HG02623 (cell line): ENCODE results near the gene PRAF2.

ENCODE experiments used
- ATAC-seq: cut with Tn5 transposase; IDR thresholded peaks from one replicate; pipeline ENCODE4 v1.9.1; 2021; ENCODE audit warnings: moderate library complexity; ENCODE audit not compliant: unreplicated experiment

PRAF2 gene

DNA sequence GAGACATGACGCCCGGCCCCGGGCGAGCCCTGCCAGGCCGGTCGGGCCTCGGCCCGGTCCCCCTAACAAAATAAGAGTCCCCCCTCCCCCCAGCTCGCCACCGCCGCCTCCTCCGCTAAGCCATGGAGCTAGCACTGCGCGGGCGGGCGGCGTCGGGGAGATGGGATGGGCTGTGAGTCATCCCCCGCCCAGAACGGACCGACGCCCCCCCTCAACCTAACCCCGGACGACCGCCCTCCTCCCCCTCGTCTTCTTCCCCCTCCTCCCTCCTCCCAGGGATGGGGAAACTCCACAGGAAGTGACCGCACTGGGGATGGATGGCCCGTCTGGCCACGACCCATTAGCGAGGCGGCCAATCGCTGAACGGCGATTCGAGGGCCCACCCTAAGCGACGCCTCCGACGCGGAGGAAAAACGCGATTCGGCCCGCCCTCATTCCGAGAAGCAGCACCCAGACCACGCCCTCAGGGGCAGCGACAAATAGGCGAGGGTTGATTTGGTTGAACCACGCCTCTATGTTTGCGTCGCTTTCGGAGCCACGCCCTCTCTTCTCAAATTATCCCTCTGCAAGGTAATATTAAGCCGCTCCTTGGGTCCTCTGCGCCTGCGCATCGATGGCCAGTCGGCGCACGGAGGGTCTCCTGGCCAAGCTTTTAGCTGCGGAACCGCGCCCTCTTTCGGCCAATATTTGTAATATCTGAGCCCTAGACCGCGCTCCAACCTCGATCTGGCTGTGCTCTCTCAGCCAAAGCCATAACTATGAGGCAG is 30.4 kb downstream of the PRAF2 start, which contains the start of gene TFE3:
Gene TFE3, minus strand, starts transcription at position 138 of the 767 bp plus-strand sequence. Its CDS starts 131 bp downstream, at position 7.
- peak; percentile 82 for ATAC-seq

DNA sequence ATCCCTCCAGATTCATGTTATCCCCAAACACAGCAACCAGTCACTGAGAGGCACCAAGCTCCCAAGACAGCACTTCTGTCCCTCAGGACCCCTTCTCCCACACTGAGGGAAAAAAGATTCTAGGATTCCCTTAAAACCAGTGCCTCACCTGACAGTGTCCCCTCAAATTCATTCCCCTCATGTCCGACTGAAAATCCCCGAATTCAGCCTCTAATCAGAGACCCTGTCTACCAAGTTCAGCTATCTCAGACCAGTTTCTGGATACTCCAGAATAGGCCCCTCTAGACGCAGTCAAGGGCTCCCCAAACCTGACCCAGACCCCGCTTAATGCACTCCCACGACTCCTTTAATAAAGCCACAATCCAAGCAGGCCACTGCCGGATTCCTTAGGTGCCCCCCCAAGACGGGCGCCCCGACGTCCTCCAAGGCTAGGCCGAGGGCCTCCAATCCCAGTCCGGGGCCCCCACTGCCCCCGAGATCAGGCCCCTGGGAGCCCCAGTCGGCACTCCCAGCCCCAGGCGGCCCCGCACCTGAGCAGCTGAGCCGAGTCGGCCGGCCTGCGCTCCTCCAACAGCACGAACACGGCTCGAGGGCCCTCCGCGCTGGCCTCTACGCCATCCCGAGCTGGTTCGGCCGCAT is 31.1 kb downstream of the PRAF2 start:
- ATAC-seq: no peak

DNA sequence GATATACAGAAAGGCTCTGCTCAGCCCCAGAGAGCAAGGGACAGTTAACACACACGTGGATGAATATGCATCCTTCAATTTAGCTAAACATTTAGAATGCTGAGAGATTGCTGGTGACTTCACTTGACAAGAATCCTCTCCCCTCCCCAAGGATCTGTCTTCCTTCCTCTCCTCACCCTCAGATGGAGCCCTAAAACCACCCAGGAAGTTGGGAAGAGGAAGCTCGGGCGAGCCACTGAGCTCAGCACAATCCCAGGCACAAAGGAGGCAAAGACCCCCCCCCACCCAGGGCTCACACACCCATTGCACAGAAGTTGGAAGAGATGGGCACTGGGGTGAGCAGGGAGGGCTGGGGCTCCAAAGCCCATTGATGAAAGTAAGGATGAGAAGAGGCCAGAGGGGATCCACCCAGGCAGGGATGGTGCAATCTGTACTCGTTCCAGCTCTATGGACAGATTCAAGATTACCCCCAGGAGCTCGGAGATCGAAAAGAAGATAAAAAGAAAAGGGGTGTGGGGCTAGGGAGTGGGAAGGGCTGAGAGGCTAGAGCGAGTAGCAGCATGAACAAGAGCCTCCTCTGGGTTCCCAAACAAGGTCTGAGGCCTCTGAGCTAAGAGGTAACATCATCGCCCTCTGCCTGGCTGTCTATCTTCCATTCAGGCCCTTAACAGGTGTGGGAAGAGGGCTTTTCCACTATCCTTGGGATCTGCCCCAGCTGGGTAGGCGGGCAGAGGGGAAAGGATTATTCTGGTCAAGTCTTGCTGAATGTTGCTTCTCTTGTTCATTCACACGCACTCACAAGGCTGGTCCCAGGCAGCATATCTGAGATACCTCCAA is 31.8 kb downstream of the PRAF2 start:
- ATAC-seq: no peak

DNA sequence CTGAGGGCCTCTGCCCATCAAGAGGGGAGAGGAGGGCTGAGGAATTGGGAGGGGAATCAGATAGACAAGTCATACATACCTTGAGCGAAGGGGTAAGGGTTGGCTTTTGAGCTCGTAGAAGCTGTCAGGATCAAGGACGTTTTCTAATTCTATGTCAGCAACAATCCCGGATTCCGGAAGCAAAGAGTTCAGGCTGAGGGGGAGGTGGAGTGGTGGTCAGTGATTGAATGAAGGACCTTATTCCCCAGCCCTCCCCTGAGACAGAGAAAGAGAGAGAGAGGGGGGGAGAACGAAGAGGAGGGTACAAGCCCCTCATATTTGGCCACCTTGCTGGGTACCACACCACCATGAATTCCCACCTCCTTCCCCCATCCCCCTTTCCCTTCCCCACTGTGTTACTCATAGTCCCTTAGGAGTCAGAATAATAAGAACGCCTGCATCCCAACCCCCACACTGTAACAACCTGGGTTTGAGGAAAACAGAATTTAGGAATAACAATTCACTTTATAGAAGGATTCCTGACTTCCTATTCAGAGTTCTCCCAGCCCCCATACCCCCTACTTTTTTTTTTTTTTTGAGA is 33.3 kb downstream of the PRAF2 start:
- ATAC-seq: no peak

DNA sequence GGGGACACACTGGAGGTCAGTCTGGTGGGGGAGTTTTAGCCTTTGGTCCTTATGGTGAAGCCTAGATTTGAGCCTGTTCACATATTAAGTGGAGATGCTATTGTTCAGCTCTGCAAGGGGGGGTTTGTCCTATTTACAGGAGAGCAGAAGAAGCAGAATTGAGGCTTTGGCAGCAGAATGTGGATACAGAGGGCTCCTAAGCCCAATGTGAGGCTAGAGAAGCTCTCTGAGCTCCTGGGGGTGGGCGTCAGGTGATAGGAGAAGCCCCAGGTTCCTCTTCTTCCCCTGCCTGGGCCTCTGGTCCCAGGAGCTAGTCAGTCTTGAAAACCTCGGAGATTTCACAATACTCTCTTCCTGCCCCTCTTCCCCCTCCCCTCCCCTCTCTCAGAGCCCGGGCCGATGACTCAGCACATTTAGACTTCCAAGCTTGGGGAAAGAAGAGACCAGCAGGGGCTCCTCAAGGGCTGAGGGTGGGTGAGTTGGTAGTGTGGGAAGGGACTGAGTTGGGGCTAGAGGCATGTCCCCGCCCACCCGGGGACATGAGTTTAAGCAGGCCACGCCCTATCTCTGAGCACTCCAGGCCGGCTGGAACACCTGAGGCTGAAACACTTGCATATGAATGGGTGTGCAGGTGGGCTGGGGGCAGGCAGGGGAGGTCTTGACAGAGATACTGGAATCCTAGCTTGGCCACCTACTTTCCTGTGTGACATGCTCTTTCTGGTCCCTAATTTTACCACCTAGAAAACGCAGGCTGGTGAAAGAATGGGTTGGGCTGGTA is 34.0 kb downstream of the PRAF2 start:
- no peak for ATAC-seq

DNA sequence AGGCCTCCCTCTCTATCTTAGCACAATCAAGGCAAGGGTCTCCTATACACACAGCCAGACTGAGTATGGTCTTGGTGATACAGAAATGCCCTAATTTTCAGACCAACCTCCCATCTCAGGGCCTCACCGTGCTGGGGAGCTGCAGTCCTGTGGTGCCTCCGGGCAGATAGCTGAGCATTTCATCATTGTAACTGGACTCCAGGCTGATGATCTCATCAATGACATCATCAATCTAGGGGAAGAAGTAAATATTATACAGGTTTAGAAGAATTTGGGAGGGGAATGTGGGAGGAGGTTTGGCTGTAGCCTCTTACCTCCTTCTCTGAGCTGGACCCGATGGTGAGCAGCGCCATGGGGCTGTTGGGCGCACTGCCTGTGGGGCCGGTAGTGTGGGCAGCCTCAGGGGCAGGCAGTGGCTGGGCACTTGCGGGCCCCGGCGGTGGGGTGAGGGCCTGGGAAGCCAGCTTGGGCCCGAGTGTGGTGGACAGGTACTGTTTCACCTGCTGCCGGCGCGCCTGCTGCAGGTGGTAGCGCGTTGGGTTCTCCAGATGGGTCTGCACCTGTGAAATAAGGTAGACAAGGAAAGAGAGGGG is 35.8 kb downstream of the PRAF2 start:
- ATAC-seq: no peak

DNA sequence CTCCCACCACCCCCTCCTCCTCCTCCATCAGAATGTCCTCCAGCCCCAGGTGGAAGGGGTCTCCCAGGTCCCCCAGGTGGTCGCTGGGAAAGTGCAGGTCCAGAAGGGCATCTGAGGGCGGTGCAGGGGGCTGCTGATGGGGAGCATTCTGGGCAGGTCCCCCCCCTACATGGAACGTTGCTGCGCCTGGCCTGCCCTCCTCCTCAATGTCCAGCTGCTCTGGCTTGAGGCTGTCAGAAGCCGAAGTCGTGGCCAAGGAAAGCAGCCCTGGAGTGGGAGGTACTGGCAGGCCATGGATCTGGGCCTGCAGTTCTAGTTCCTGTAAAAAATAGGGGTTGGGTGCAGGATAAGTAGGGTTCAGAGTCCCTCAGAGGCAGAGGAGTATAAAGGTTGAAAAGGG is 43.5 kb downstream of the PRAF2 start:
- no peak for ATAC-seq

DNA sequence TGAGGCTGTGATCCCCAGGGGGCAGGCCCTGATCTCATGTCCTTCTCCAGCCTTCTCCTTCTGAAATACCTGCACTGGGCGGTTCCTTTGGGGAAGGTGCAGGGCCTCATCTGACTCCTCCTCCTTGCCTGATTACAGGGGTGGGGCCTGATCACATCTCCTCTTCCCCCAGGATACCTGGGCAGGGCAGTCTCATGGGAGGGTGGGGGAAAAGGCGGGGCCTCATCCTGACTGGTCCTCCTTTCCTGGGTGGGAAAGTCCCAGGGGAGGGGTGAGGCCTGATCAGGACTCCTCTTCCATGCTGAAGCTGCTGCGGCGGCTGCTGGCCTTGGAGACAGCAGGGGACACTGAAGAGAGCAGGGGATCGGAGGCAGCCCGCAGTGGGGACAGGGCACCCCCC is 43.9 kb downstream of the PRAF2 start:
- no peak for ATAC-seq
